Measurements from ENCODE around the gene FGR.
A peak's percentile ranks its signal among the peaks of the same experiment; 100 is the strongest.

FGR gene

DNA sequence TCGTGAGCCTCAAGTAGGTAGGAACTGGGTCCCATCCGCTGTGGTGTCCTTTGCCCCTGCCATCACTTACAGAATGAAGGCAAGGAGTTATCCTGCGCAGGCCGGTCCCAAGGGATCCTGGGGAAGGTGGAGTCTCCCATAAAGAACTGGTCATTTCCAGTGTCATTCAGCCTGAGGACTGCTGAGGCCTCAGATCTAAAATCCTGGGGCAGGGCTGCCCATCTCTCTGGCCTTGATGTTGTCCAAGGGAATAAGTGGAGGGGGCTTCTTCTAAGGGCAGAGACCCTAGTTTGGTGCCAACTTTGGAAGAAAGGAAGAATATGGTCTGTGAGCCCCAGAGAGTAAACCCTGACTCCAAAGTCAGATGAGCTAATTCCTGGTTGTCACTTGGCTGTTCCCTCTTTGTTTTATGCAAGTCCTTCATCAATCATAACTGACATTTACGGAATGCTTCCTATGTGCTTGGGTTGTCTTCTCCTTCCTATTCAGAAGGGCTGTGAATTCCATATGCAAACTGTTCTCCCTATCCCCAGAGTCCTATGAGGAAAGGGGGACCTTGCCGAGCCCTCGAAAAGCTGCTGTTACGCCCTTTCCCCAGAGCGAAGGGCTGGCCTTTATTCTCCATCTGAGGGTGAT, 30.1 kb upstream of the FGR start:
- peaks cover 48% of the 10 kb centered on the region for H3K4me1 Mint-ChIP-seq (ENCODE audit: low read depth)
- H3K27me3 Mint-ChIP-seq, result no peaks in the 10 kb centered on the region
- no peaks in the 10 kb centered on the region for H3K9me3 Mint-ChIP-seq
- peaks cover 9% of the 10 kb centered on the region for H3K36me3 Mint-ChIP-seq (ENCODE audit: low read depth)
- no peak overlapping the region for H3K4me3 Mint-ChIP-seq
- H3K27ac Mint-ChIP-seq, result no peak overlapping the region

DNA sequence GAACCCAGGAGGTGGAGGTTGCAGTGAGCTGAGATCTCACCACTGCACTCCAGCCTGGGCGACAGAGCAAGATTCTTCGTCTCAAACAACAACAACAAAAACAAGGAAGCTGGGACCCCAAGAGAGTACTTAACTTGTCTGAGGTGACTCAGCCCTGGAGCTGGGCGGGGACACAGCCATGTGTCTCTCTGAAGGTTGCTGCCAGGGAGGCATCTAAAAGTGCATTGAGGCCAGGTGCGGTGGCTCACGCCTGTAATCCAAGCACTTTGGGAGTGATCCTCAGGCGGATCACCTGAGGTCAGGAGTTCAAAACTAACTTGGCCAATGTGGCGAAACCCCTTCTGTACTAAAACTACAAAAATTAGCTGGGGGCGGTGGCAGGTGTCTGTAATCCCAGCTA, 29.3 kb upstream of the FGR start:
- H3K4me1 Mint-ChIP-seq (ENCODE audit: low read depth), result peaks cover 44% of the 10 kb centered on the region
- H3K27me3 Mint-ChIP-seq, result no peaks in the 10 kb centered on the region
- no peak overlapping the region for H3K27ac Mint-ChIP-seq
- no peaks in the 10 kb centered on the region for H3K9me3 Mint-ChIP-seq
- H3K4me3 Mint-ChIP-seq, result no peak overlapping the region
- H3K36me3 Mint-ChIP-seq (ENCODE audit: low read depth), result peaks cover 9% of the 10 kb centered on the region

DNA sequence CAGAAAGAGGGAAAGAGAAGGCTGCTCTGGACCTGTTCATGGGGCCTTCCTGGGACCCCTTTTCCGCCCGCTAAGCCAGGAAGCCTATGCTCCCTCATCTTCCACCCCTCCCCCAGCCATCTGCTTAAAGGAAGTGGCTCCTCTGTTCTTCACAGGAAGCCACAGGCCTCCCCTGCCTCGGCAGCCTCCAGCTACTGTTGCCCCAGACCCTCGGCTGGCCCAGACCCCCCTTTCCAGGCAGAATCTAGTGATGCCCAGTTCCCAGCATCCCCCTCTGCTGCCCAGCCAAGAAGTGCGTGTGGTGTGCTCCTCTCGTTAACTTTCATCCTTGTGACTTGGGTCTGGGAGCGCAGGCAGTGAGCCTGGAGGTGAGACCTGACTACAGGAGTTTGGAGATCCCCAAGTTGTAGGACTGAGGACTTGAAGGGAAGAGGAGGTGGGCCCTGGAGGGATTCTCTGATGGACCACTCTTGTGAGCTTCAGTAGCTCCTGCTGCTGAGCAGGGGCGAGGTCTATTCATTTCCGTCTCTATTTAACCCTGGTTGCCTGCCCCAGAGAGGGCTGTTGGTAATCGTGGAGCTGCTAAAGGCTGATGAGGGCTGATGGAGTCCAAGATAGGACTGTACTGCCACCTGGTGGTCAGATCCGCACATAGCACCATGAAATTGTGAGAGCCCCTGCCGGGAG, 27.9 kb upstream of the FGR start:
- Mint-ChIP-seq H3K4me3 (peak overlapping the region; percentile 80), H3K9me3 (no peaks in the 10 kb centered on the region), H3K36me3 (ENCODE audit: low read depth) (peaks cover 9% of the 10 kb centered on the region), H3K4me1 (ENCODE audit: low read depth) (peaks cover 52% of the 10 kb centered on the region), H3K27me3 (no peaks in the 10 kb centered on the region), H3K27ac (peak overlapping the region; percentile 98)

DNA sequence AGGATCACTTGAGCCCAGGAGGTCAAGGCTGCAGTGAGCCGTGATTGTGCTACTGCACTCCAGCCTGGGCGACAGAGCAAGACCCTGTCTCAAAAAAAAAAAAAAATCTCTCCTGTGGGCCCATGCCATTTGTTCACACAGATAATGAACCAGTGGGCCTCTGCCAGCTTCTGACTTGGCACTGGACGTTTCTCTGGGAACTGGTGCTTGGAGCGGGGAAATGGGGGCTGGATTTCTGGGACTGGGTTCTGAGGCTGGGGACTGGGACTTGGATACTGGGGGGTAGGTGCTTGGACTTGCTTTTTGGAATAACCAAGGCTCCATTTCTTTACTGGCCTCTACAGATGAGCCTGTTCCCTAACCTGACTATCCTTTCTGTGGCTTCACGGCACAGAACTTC, 27.3 kb upstream of the FGR start:
- Mint-ChIP-seq H3K4me3 (peak overlapping the region; percentile 80), H3K27me3 (no peaks in the 10 kb centered on the region), H3K36me3 (ENCODE audit: low read depth) (peaks cover 5% of the 10 kb centered on the region), H3K27ac (peak overlapping the region; percentile 98), H3K9me3 (no peaks in the 10 kb centered on the region), H3K4me1 (ENCODE audit: low read depth) (peaks cover 52% of the 10 kb centered on the region)

DNA sequence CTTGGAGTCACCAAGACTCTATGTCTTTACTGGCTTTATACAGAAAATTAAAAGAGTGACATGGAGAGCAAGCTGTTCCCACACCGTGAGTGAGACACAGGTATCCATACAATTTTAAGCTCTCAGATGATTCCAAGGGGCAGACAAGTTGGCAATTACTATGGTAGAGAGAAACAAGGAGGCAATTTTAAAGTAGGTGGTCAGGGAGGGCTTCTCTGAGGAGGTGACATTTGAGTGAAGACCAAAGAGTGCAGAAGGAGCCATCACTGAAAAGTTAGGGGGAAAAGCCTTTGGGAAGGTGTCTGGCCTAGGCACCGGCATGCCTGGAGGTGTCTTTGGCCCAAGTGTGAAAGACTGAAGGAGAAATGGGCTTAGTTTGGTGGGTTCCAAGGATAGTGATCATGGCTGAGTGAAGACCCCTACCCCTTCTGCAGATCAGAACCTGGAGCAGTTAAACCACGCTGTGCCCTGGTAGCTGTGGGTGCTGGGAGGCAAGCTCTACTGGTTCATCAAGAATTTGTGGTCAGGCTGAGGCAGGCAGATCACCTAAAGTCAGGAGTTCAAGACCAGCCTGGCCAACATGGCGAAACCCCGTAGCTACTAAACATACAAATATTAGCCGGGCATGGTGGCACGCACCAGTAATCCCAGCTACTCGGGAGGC, 26.6 kb upstream of the FGR start:
- Mint-ChIP-seq H3K27ac (peak overlapping the region; percentile 73), H3K27me3 (no peaks in the 10 kb centered on the region), H3K4me3 (no peak overlapping the region), H3K9me3 (no peaks in the 10 kb centered on the region), H3K36me3 (ENCODE audit: low read depth) (peaks cover 5% of the 10 kb centered on the region), H3K4me1 (ENCODE audit: low read depth) (peaks cover 48% of the 10 kb centered on the region)

DNA sequence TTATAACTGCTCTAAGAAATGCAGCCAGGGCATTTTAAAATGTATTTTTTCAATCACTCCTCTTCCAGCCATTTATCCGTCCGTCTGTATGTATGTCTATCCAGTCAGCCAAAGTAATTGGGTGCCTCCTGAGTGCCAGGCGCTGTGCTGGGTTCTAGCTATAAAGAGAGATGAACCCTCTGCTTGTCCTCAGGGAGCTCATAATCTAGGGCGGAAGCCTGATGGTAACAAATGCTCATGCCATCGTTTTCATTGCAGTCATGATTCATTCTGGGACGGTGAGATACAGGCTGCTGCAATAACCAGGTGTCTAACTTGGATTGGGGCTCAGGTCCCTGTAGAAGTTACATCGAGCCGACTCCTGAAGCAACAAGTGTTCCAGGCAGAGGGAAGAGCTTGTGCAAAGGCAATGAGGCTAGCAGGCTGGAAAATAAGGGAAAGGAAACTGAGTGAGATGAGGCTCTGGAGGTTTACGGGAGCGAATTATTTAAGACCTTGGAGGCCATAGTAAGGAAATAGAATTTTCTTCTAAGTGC, 25.4 kb upstream of the FGR start:
- H3K4me3 Mint-ChIP-seq, result peak overlapping the region; percentile 79
- H3K36me3 Mint-ChIP-seq (ENCODE audit: low read depth), result no peaks in the 10 kb centered on the region
- peaks cover 49% of the 10 kb centered on the region for H3K4me1 Mint-ChIP-seq (ENCODE audit: low read depth)

DNA sequence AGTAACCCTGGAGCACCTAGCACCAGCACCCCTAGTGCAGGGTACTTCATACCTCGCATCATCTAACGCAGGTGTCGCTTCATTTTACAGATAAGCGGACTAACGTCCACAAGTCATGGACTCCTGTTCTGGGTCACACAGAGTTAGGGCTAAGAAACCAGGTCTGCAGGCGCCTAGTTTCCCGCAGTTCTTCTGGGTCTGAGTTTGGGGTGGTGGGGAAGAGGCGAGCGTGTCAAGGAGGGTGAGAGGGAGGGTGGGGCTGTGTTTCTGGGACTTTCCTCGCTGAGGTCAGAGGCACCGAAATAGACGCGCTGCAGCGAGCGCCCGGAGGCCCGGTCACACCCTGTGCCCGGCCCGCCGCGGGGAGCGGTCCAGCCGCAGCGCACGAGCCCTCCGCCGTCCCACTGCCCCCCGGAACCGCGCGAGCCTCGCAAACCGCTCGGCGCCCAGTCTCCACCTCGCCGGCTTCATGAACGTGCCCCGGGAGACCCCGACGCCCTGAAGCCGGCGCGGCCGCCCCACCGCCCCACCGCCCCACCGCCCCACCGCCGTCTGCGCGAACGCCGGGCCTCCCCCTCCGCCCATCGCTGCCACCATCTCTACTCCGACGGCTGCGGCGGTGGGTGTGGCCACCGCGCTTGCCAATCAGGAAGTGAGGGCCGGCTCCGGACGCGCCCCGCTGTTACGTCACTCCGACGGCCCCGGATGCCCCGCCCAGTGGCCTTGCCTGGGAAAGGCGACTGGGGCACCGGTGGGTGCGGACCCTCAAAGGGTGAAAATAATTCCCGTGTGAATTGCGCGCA, 24.7 kb upstream of the FGR start:
- Mint-ChIP-seq H3K9me3 (no peaks in the 10 kb centered on the region), H3K36me3 (ENCODE audit: low read depth) (no peaks in the 10 kb centered on the region), H3K27ac (peak overlapping the region; percentile 94), H3K27me3 (no peaks in the 10 kb centered on the region), H3K4me1 (ENCODE audit: low read depth) (peaks cover 55% of the 10 kb centered on the region), H3K4me3 (peak overlapping the region; percentile 79)

More for the DNA sequence above, 25.4 kb upstream of the FGR start:
- Mint-ChIP-seq H3K9me3 (no peaks in the 10 kb centered on the region), H3K27ac (peak overlapping the region; percentile 89), H3K27me3 (no peaks in the 10 kb centered on the region)

DNA sequence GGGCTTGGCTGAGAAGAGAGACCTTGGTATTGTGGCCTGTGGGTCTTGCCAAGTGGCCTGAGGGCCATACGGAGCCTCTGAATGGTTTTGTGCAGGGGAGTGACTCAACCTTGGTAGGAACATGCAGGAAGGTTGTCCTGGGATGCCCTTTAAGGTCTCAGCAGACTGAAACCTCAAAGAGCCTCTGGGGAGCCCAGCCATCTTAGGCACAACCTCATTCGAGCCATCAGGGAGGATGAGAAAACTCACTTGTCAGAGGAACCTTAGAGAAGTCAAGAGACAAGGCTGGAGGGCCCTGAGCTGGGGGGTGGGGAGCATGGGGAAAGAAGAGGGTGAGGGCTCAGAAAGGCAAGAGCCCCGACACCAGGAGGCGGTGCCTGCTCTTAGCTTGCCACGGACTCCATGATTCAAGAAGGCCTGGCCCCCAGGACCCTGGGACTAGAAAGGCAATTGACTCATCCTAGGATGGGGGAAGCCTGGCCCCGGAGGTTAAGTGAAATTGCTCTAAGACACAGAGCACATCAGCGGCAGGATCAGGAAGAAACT, 24.0 kb upstream of the FGR start:
- Mint-ChIP-seq H3K4me1 (ENCODE audit: low read depth) (peaks cover 55% of the 10 kb centered on the region), H3K4me3 (peak overlapping the region; percentile 79), H3K27ac (peak overlapping the region; percentile 94), H3K9me3 (no peaks in the 10 kb centered on the region), H3K36me3 (ENCODE audit: low read depth) (no peaks in the 10 kb centered on the region), H3K27me3 (no peaks in the 10 kb centered on the region)

DNA sequence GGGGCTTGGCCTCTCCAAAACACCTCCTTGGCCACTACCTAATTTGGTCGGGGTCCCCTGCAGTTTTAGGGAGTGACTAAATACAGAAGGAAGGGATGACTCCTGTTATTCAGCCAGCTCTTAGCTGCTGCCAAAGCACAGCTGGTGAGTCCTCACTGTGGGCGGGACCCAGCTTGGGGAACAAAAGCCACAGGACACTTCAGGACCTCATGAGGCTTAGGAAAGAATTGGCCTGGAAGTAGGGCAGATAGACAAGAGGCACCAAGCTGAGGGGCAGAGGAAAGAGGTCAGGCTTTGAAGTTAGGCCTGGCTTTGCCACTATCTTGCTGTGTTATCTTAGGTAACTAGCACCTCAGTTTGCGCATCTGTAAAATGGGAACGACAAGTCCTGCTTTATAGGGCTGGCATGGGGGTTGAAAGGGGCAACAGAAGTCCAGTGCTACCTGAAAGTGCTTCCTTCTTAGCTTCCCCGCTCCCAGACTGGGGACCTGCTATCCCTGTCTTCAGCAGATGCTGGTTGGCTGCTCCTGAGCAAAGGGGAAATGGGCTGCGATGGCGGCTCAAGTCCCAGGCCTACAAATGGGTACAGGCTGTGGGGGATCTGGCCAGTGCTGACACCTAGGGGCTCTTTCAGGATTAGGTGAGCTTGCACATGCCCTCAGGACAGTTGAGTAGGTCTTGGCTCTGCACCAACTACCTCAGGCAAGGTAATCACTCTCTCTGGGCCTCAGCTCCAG, 21.3 kb upstream of the FGR start:
- H3K36me3 Mint-ChIP-seq (ENCODE audit: low read depth), result no peaks in the 10 kb centered on the region
- no peaks in the 10 kb centered on the region for H3K9me3 Mint-ChIP-seq
- H3K4me3 Mint-ChIP-seq, result no peak overlapping the region
- H3K4me1 Mint-ChIP-seq (ENCODE audit: low read depth), result peaks cover 37% of the 10 kb centered on the region
- H3K27me3 Mint-ChIP-seq, result no peaks in the 10 kb centered on the region
- H3K27ac Mint-ChIP-seq, result no peak overlapping the region

DNA sequence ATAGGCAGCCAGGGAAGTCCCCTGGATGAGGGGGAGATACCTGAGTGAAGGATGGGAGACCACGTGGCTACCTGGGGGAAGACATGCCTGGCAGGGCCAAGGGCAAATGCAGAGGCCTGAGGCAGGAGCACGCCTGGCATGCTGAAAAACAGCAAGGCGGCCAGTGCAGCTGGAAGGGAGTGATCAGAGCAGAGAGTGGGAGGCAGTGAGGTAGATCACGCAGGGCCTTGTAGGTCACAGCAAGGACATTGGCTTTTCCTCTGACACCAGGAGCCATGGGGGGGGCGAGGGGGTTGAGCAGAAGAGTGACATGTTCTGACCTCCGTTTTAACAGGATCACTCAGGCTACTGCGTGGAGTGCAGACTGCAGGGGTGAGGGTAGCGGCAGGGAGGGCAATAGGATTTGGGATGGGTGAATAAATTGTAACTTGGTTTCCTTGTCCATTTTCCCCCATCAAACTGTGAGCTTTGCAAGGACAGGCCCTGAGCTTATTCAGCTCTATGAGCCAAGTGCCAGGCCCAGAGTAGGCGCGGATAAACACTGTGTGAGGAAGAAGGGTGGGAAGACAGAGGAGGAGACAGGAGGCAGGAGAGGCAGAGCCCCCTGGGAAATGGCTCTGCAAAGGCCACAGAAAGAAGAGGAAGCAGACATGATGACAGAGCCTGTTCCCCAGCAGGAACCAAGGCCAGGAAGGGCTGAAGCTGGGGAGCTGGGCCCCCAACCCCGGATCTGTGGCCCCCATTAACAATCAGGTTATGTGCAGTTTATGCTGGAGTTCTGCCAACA, 20.4 kb upstream of the FGR start:
- Mint-ChIP-seq H3K4me1 (ENCODE audit: low read depth) (peaks cover 37% of the 10 kb centered on the region), H3K36me3 (ENCODE audit: low read depth) (no peaks in the 10 kb centered on the region), H3K4me3 (no peak overlapping the region), H3K27me3 (no peaks in the 10 kb centered on the region), H3K9me3 (no peaks in the 10 kb centered on the region), H3K27ac (peak overlapping the region; percentile 51)

DNA sequence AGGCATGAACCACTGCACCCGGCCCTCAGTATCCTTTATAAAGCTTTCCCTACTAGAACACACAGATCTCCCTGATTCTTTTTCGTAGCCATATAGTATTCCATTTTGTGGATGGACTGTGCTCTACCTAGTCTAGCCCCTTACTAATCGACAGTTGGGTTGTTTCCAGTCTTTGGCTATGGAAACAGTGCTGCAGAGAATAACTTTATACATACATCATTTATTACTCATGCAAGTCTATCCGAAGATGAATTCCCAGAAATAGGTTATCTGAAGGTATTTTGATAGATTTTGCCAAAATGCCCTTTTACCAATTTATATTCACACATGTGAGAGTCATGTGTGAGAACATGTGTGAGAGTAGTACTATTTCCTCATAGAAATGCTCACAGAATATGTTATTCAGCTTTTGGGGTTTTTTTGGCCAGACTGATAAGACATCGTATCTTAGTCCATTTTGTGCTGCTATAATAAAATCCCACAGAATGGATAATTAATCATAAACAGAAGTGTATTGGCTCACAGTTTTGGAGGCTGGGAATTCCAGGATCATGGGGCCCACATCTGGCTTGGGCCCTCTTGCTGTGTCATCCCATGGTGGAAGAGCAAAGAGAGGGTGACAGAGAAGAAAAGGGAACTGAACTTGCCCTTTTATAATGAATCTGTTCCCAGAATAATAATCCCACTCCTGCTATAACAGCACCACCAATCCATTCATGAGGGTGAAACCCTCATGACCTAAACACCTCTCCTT, 17.3 kb upstream of the FGR start:
- H3K4me3 Mint-ChIP-seq, result no peak overlapping the region
- no peaks in the 10 kb centered on the region for H3K27me3 Mint-ChIP-seq
- no peaks in the 10 kb centered on the region for H3K36me3 Mint-ChIP-seq (ENCODE audit: low read depth)
- H3K9me3 Mint-ChIP-seq, result no peaks in the 10 kb centered on the region
- H3K27ac Mint-ChIP-seq, result no peak overlapping the region
- peaks cover 26% of the 10 kb centered on the region for H3K4me1 Mint-ChIP-seq (ENCODE audit: low read depth)

DNA sequence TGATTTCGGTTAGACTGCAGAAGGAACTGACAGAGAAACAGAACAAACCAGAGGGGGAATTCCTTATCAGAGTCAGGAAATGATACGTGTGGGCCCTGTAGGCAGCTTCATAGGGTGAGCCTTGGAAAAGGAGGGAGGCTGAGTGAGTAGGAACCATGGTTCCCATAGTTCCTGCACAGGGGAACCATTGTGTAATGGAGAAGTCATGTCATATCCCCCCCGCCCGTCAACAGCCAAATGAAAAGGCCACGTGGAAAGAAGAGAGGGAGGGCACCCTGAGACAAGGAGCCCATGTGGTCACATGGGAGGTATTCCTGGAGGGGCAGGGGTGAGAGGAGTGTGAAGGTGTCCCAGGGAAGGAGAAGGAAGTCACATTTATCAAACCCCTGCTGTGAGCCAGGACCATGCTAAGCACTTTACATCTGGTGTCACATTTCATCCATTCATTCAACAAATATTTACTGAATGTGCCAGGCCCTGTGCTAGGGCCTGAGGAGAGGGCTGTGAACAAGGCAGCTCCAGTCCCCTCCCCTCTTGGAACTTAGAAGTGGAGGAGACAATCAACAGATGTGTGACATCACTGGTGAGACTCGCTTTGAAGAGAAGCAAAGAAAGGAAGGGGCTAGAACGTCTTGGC, 15.7 kb upstream of the FGR start:
- H3K9me3 Mint-ChIP-seq, result no peaks in the 10 kb centered on the region
- H3K27ac Mint-ChIP-seq, result peak overlapping the region; percentile 92
- no peaks in the 10 kb centered on the region for H3K27me3 Mint-ChIP-seq
- H3K36me3 Mint-ChIP-seq (ENCODE audit: low read depth), result no peaks in the 10 kb centered on the region
- peaks cover 26% of the 10 kb centered on the region for H3K4me1 Mint-ChIP-seq (ENCODE audit: low read depth)
- no peak overlapping the region for H3K4me3 Mint-ChIP-seq

Data from stimulated activated naive CD8-positive, alpha-beta T cell treated with anti-CD3 and anti-CD28 coated beads, Interleukin-15, Interleukin-2, amounts not matched to agents 100 ng/mL and 50 ng/mL, for 24 hours (primary cell).